ENCODE data around the gene CCAR1.
"Not testable (repeated sequence)": the region's sequence is repeated elsewhere in the genome, so short reads cannot be mapped to it uniquely, and the experiment has no call there.

The CCAR1 gene, protein sequence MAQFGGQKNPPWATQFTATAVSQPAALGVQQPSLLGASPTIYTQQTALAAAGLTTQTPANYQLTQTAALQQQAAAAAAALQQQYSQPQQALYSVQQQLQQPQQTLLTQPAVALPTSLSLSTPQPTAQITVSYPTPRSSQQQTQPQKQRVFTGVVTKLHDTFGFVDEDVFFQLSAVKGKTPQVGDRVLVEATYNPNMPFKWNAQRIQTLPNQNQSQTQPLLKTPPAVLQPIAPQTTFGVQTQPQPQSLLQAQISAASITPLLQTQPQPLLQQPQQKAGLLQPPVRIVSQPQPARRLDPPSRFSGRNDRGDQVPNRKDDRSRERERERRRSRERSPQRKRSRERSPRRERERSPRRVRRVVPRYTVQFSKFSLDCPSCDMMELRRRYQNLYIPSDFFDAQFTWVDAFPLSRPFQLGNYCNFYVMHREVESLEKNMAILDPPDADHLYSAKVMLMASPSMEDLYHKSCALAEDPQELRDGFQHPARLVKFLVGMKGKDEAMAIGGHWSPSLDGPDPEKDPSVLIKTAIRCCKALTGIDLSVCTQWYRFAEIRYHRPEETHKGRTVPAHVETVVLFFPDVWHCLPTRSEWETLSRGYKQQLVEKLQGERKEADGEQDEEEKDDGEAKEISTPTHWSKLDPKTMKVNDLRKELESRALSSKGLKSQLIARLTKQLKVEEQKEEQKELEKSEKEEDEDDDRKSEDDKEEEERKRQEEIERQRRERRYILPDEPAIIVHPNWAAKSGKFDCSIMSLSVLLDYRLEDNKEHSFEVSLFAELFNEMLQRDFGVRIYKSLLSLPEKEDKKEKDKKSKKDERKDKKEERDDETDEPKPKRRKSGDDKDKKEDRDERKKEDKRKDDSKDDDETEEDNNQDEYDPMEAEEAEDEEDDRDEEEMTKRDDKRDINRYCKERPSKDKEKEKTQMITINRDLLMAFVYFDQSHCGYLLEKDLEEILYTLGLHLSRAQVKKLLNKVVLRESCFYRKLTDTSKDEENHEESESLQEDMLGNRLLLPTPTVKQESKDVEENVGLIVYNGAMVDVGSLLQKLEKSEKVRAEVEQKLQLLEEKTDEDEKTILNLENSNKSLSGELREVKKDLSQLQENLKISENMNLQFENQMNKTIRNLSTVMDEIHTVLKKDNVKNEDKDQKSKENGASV
- 91.1 to 125 (median 118) reads per million in 3 donors for total RNA-seq

- no peaks in the 10 kb centered on the region for H3K9me3 ChIP-seq (ENCODE audit: control insufficient read depth, low read length)
- DNase-seq, result peak; percentile 91 to 95 (median 93)
- no peaks in the 10 kb centered on the region for H3K27me3 ChIP-seq (replicated peaks; ENCODE audit: control insufficient read depth, insufficient read depth, low read length, poor library complexity, severe bottlenecking)
- peaks cover 18% of the 10 kb centered on the region for H3K36me3 ChIP-seq (ENCODE audit: control insufficient read depth, insufficient read depth, low read length)
- H3K4me3 ChIP-seq (ENCODE audit: insufficient read depth, low read depth, low read length, poor library complexity, severe bottlenecking), result peak within 1 kb of the TSS; percentile 90
- peak within 1 kb of the TSS; percentile 92 for H3K27ac ChIP-seq (ENCODE audit: insufficient read depth, low read length, poor library complexity, severe bottlenecking)
- H3K4me1 ChIP-seq (ENCODE audit: control insufficient read depth, insufficient read depth, low read length, poor library complexity, severe bottlenecking), result peaks cover 8% of the 10 kb centered on the region
These were observed at the start of gene CCAR1 for GRCh38 chr10:68720793-68721672. Gene CCAR1, plus strand, starts transcription at chr10:68721239. Its CDS starts 1,266 bp downstream, at chr10:68722505.

DNA sequence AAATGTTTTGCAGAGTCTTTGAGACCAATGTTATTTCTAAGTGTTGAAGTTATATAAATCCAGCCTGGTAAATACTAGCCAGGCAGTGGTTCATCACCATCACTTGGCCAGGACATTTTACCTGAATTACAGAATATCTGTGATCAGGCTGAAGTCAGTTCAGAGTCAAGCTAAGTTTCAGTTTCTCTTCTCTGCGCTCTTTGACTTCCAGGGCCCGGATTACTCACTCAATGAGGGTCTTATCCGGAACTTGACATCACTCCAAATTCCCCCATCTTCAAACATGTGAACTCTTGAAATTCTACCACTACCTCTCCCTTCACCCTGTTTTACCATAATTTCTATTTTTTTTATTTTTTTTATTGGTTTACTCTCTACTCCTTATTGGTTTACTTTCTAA is 36.6 kb upstream of the CCAR1 start:
- Histone ChIP-seq H3K27me3 (replicated peaks; ENCODE audit: control insufficient read depth, insufficient read depth, low read length, poor library complexity, severe bottlenecking) (no peaks in the 10 kb centered on the region), H3K9me3 (ENCODE audit: control insufficient read depth, low read length) (no peaks in the 10 kb centered on the region), H3K4me3 (ENCODE audit: insufficient read depth, low read depth, low read length, poor library complexity, severe bottlenecking) (peak overlapping the region; percentile 7), H3K27ac (ENCODE audit: insufficient read depth, low read length, poor library complexity, severe bottlenecking) (no peak overlapping the region), H3K4me1 (ENCODE audit: control insufficient read depth, insufficient read depth, low read length, poor library complexity, severe bottlenecking) (no peaks in the 10 kb centered on the region), H3K36me3 (ENCODE audit: control insufficient read depth, insufficient read depth, low read length) (no peaks in the 10 kb centered on the region)
- no peak for DNase-seq

GRCh38 chr10:68696018-68696417 is 25.0 kb upstream of the CCAR1 start:
- Histone ChIP-seq H3K4me3 (ENCODE audit: insufficient read depth, low read depth, low read length, poor library complexity, severe bottlenecking) (no peak overlapping the region), H3K9me3 (ENCODE audit: control insufficient read depth, low read length) (no peaks in the 10 kb centered on the region), H3K27ac (ENCODE audit: insufficient read depth, low read length, poor library complexity, severe bottlenecking) (no peak overlapping the region), H3K27me3 (replicated peaks; ENCODE audit: control insufficient read depth, insufficient read depth, low read length, poor library complexity, severe bottlenecking) (no peaks in the 10 kb centered on the region), H3K4me1 (ENCODE audit: control insufficient read depth, insufficient read depth, low read length, poor library complexity, severe bottlenecking) (no peaks in the 10 kb centered on the region), H3K36me3 (ENCODE audit: control insufficient read depth, insufficient read depth, low read length) (peaks cover 6% of the 10 kb centered on the region)
- DNase-seq, result no peak

- no peak for DNase-seq
These were observed 23.9 kb upstream of the CCAR1 start for GRCh38 chr10:68697106-68697505.

DNA sequence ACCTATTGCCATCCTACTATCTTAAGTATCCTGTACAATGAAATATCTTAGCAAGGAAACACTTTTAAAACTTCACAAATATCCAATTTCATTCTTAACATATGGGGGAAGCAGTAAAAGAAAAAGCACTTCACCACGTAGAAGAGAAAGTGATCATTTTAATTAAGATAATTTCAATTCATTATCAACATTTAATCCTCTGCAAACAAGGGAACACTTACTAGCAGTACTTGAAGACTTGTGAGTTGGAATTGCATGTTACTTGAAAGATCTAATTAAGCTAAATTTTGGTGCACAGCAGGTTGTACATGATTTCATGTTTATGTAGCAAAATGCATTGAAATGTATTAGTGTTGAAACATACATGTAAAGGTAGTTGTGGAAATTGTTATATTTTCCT is 20.8 kb upstream of the CCAR1 start:
- no peak overlapping the region for H3K27ac ChIP-seq (ENCODE audit: insufficient read depth, low read length, poor library complexity, severe bottlenecking)

More at GRCh38 chr10:68697106-68697505, 23.9 kb upstream of the CCAR1 start:
- H3K4me1 ChIP-seq (ENCODE audit: control insufficient read depth, insufficient read depth, low read length, poor library complexity, severe bottlenecking), result no peaks in the 10 kb centered on the region
- H3K4me3 ChIP-seq (ENCODE audit: insufficient read depth, low read depth, low read length, poor library complexity, severe bottlenecking), result no peak overlapping the region
- no peak overlapping the region for H3K27ac ChIP-seq (ENCODE audit: insufficient read depth, low read length, poor library complexity, severe bottlenecking)
- no peaks in the 10 kb centered on the region for H3K36me3 ChIP-seq (ENCODE audit: control insufficient read depth, insufficient read depth, low read length)
- no peaks in the 10 kb centered on the region for H3K9me3 ChIP-seq (ENCODE audit: control insufficient read depth, low read length)
- H3K27me3 ChIP-seq (replicated peaks; ENCODE audit: control insufficient read depth, insufficient read depth, low read length, poor library complexity, severe bottlenecking), result no peaks in the 10 kb centered on the region

DNA sequence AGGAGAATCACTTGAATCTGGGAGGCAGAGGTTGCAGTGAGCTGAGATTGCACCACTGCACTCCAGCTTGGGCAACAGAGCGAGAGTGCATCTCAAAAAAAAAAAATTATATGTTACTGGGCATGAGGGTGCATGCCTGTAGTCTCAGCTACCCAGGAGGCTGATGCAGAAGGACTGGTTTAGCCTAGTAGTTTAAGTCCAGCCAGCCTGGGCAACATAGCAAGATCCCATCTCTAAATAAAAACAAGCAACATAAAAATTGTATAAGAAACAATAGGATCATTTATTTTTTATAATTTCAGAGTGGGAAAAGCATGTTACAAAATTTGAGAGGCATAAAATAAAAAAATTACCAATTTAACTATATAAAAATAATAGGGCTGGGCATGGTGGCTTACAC is 15.5 kb upstream of the CCAR1 start:
- Histone ChIP-seq H3K4me3 (ENCODE audit: insufficient read depth, low read depth, low read length, poor library complexity, severe bottlenecking) (no peak overlapping the region), H3K36me3 (ENCODE audit: control insufficient read depth, insufficient read depth, low read length) (no peaks in the 10 kb centered on the region), H3K27me3 (replicated peaks; ENCODE audit: control insufficient read depth, insufficient read depth, low read length, poor library complexity, severe bottlenecking) (no peaks in the 10 kb centered on the region), H3K27ac (ENCODE audit: insufficient read depth, low read length, poor library complexity, severe bottlenecking) (no peak overlapping the region), H3K4me1 (ENCODE audit: control insufficient read depth, insufficient read depth, low read length, poor library complexity, severe bottlenecking) (no peaks in the 10 kb centered on the region), H3K9me3 (ENCODE audit: control insufficient read depth, low read length) (no peaks in the 10 kb centered on the region)
- no peak for DNase-seq

More for the DNA sequence above, 20.8 kb upstream of the CCAR1 start:
- Histone ChIP-seq H3K36me3 (ENCODE audit: control insufficient read depth, insufficient read depth, low read length) (no peaks in the 10 kb centered on the region), H3K4me1 (ENCODE audit: control insufficient read depth, insufficient read depth, low read length, poor library complexity, severe bottlenecking) (no peaks in the 10 kb centered on the region), H3K4me3 (ENCODE audit: insufficient read depth, low read depth, low read length, poor library complexity, severe bottlenecking) (no peak overlapping the region), H3K27me3 (replicated peaks; ENCODE audit: control insufficient read depth, insufficient read depth, low read length, poor library complexity, severe bottlenecking) (no peaks in the 10 kb centered on the region), H3K9me3 (ENCODE audit: control insufficient read depth, low read length) (no peaks in the 10 kb centered on the region)
- DNase-seq, result no peak

- H3K9me3 ChIP-seq (ENCODE audit: control insufficient read depth, low read length); H3K27ac ChIP-seq (ENCODE audit: insufficient read depth, low read length, poor library complexity, severe bottlenecking); H3K36me3 ChIP-seq (ENCODE audit: control insufficient read depth, insufficient read depth, low read length); H3K4me1 ChIP-seq (ENCODE audit: control insufficient read depth, insufficient read depth, low read length, poor library complexity, severe bottlenecking); H3K4me3 ChIP-seq (ENCODE audit: insufficient read depth, low read depth, low read length, poor library complexity, severe bottlenecking); H3K27me3 ChIP-seq (replicated peaks; ENCODE audit: control insufficient read depth, insufficient read depth, low read length, poor library complexity, severe bottlenecking); DNase-seq: not testable (repeated sequence)
These were observed 12.1 kb upstream of the CCAR1 start for GRCh38 chr10:68708987-68709386.

- not testable (repeated sequence) for H3K36me3 ChIP-seq (ENCODE audit: control insufficient read depth, insufficient read depth, low read length); H3K9me3 ChIP-seq (ENCODE audit: control insufficient read depth, low read length); H3K27me3 ChIP-seq (replicated peaks; ENCODE audit: control insufficient read depth, insufficient read depth, low read length, poor library complexity, severe bottlenecking); H3K4me1 ChIP-seq (ENCODE audit: control insufficient read depth, insufficient read depth, low read length, poor library complexity, severe bottlenecking); H3K27ac ChIP-seq (ENCODE audit: insufficient read depth, low read length, poor library complexity, severe bottlenecking); H3K4me3 ChIP-seq (ENCODE audit: insufficient read depth, low read depth, low read length, poor library complexity, severe bottlenecking); DNase-seq
These were observed 8.0 kb upstream of the CCAR1 start for GRCh38 chr10:68713065-68713464.

DNA sequence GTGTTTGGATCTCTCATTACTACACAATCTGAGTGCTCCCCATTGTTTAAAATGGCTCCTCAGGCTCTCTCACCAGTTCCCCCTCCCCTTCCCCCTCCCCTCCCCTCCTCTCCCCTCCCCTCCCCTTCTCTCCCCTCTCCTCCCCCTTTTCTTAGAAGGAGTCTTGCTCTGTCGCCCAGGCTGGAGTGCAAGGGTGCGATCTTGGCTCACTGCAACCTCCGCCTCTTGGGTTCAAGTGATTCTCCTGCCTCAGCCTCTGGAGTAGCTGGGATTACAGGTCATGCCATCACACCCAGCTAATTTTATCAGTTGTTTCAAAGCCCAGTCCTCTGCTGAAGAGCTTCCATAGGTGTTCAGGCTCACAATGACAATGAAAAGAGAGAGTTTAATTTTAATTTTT is 3.6 kb upstream of the CCAR1 start:
- H3K36me3 ChIP-seq (ENCODE audit: control insufficient read depth, insufficient read depth, low read length), result no peaks in the 10 kb centered on the region
- no peaks in the 10 kb centered on the region for H3K9me3 ChIP-seq (ENCODE audit: control insufficient read depth, low read length)
- no peak overlapping the region for H3K4me3 ChIP-seq (ENCODE audit: insufficient read depth, low read depth, low read length, poor library complexity, severe bottlenecking)
- no peak for DNase-seq
- H3K4me1 ChIP-seq (ENCODE audit: control insufficient read depth, insufficient read depth, low read length, poor library complexity, severe bottlenecking), result peaks cover 5% of the 10 kb centered on the region
- H3K27me3 ChIP-seq (replicated peaks; ENCODE audit: control insufficient read depth, insufficient read depth, low read length, poor library complexity, severe bottlenecking), result no peaks in the 10 kb centered on the region
- H3K27ac ChIP-seq (ENCODE audit: insufficient read depth, low read length, poor library complexity, severe bottlenecking), result no peak overlapping the region

All from effector memory CD4-positive, alpha-beta T cell (primary cell).